NCI-H1436 (cell line): ENCODE results near the gene HAVCR1.
A peak's percentile ranks its signal among the peaks of the same experiment; 100 is the strongest.
"Not testable (repeated sequence)": the region's sequence is repeated elsewhere in the genome, so short reads cannot be mapped to it uniquely, and the experiment has no call there.

ENCODE experiments used
- DNase-seq: peaks from one replicate; lab custom pipeline; 2025; lab: John Stamatoyannopoulos, UW

HAVCR1 gene

GRCh38 chr5:157049605-157050004 is 9.3 kb downstream of the HAVCR1 start:
- DNase-seq = no peak

GRCh38 chr5:157047898-157048297 is 11.0 kb downstream of the HAVCR1 start:
- no peak for DNase-seq

- not testable (repeated sequence) for DNase-seq
These were observed 11.9 kb downstream of the HAVCR1 start for GRCh38 chr5:157047016-157047415.

GRCh38 chr5:157046041-157046440 is 12.9 kb downstream of the HAVCR1 start:
- no peak for DNase-seq

- no peak for DNase-seq
These were observed 13.3 kb downstream of the HAVCR1 start for GRCh38 chr5:157045601-157046000.

- no peak for DNase-seq
These were observed 20.2 kb downstream of the HAVCR1 start for GRCh38 chr5:157038568-157039187.

GRCh38 chr5:157034106-157035072 is 24.5 kb downstream of the HAVCR1 start:
- not testable (repeated sequence) for DNase-seq

GRCh38 chr5:157033071-157033583 is 25.8 kb downstream of the HAVCR1 start:
- no peak for DNase-seq

- DNase-seq = no peak
These were observed 28.2 kb downstream of the HAVCR1 start for GRCh38 chr5:157030692-157031091.

- DNase-seq = no peak
These were observed 29.5 kb downstream of the HAVCR1 start for GRCh38 chr5:157029457-157029856.

- DNase-seq = not testable (repeated sequence)
These were observed 31.3 kb downstream of the HAVCR1 start for GRCh38 chr5:157027663-157028062.

- DNase-seq = peak; percentile 9
These were observed 32.0 kb downstream of the HAVCR1 start for GRCh38 chr5:157026789-157027424.

GRCh38 chr5:157025093-157025698 is 33.7 kb downstream of the HAVCR1 start:
- DNase-seq = no peak

GRCh38 chr5:157024208-157024959 is 34.5 kb downstream of the HAVCR1 start:
- no peak for DNase-seq

- no peak for DNase-seq
These were observed 36.9 kb downstream of the HAVCR1 start for GRCh38 chr5:157022024-157022423.

- no peak for DNase-seq
These were observed 38.2 kb downstream of the HAVCR1 start for GRCh38 chr5:157020511-157021222.

- DNase-seq = no peak
These were observed 38.9 kb downstream of the HAVCR1 start for GRCh38 chr5:157020002-157020401.

GRCh38 chr5:157014143-157014542 is 44.8 kb downstream of the HAVCR1 start:
- DNase-seq = not testable (repeated sequence)

GRCh38 chr5:157006262-157006661 is 52.7 kb downstream of the HAVCR1 start:
- DNase-seq = no peak

- no peak for DNase-seq
These were observed 53.9 kb downstream of the HAVCR1 start for GRCh38 chr5:157004893-157005551.
